GM21825 (cell line): ENCODE data around the gene MESP1.

ENCODE experiments used
- ATAC-seq: cut with Tn5 transposase; IDR thresholded peaks from one replicate; pipeline ENCODE4 v1.9.1; 2021; ENCODE audit warnings: mild to moderate bottlenecking, moderate library complexity; ENCODE audit not compliant: unreplicated experiment

MESP1 gene

GRCh38 chr15:89732451-89733172 is 18.4 kb downstream of the MESP1 start:
- ATAC-seq: no peak

- ATAC-seq: no peak
Observed at GRCh38 chr15:89731275-89731674, 19.8 kb downstream of the MESP1 start.

- ATAC-seq: no peak
Observed at GRCh38 chr15:89728254-89728653, 22.8 kb downstream of the MESP1 start.

- no peak for ATAC-seq
Observed at GRCh38 chr15:89725064-89725463, 26.0 kb downstream of the MESP1 start.

GRCh38 chr15:89724621-89725020 is 26.4 kb downstream of the MESP1 start:
- no peak for ATAC-seq

- no peak for ATAC-seq
Observed at GRCh38 chr15:89723031-89723430, 28.0 kb downstream of the MESP1 start.

GRCh38 chr15:89714775-89715174 is 36.3 kb downstream of the MESP1 start:
- no peak for ATAC-seq

GRCh38 chr15:89707577-89707976 is 43.5 kb downstream of the MESP1 start:
- ATAC-seq: no peak

GRCh38 chr15:89704411-89704810 is 46.6 kb downstream of the MESP1 start:
- no peak for ATAC-seq
